ENCODE data around the gene SSBP3.

DNA sequence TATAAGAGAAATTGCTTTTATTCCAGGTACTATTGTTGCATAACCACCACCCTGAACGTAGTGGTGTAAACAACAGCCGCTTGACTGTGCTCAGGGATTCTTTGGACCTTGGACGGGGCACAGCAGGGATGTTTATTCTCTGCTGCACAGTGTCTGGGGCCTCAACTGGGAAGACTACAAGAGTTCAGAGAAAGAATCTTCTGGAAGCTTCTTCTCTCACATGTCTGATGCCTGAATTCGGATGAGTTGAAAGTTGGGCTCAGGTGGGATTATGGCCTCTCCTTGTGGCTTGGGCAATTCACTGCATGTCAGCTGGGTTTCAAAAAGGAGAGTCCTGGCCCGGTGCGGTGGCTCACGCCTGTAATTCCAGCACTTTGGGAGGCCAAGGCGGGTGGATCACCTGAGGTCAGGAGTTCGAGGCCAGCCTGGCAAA is 19.0 kb upstream of the SSBP3 start:
- TF ChIP-seq SIN3A (IDR thresholded peaks at IDR 0.05; ENCODE audit: borderline replicate concordance, insufficient read depth, low read length) = no peak
- no peak for TF ChIP-seq POLR2AphosphoS5 (IDR thresholded peaks at IDR 0.05; ENCODE audit: low read depth, low read length)
- TF ChIP-seq TAF1 (IDR thresholded peaks at IDR 0.05; ENCODE audit: borderline replicate concordance, insufficient read depth, low read length) = no peak

All from PFSK-1 (cell line).